Thyroid gland (tissue), 4 donors: ENCODE results near the gene COL9A1. TPM values are rescaled to one million over a fixed set of nuclear protein-coding genes. Genes with fewer than 3 reads are reported as not detected.

Source experiments
- DNase-seq, 2 donors: peaks; one replicate each; pipeline ENCODE4 v3.0.0-alpha.2; 2019
- H3K27ac ChIP-seq, 3 donors: fragments of 200-600 bp; sonication (generic); 1 replicate in 2 of 3; 2 replicates in 1 of 3; pipeline ENCODE4 v1.5.1; 2016 to 2019; ENCODE audit warnings: mild to moderate bottlenecking in 1 of 3, moderate library complexity in 1 of 3
- H3K27me3 ChIP-seq: fragments of 200-600 bp; sonication (generic); one replicate; pipeline ENCODE4 v1.5.1; 2019
- H3K36me3 ChIP-seq, 2 donors: fragments of 200-600 bp; sonication (generic); one replicate each; pipeline ENCODE4 v1.5.1; 2016 to 2019
- H3K4me1 ChIP-seq, 2 donors: fragments of 200-600 bp; sonication (generic); one replicate each; pipeline ENCODE4 v1.5.1; 2017 to 2019
- H3K4me3 ChIP-seq, 3 donors: fragments of 200-600 bp; sonication (generic); replicated peaks in 1 of 3; 1 replicate in 2 of 3; 2 replicates in 1 of 3; pipeline ENCODE4 v1.5.1; 2016; ENCODE audit warnings: mild to moderate bottlenecking in 1 of 3
- H3K9me3 ChIP-seq: fragments of 200-600 bp; sonication (generic); one replicate; pipeline ENCODE4 v1.5.1; 2017
- POLR2A ChIP-seq, 2 donors: fragments of 450-650 bp; IDR thresholded peaks; one replicate each; pipeline ENCODE4 v1.6.1; 2017; ENCODE audit warnings: antibody characterized with exemption in 2 of 2, mild to moderate bottlenecking in 2 of 2, moderate library complexity in 1 of 2
- WGBS, 2 donors: methylation state at CpG; one replicate each; pipeline ENCODE4 v1.1.5; 2017; 5-methylcytosine and 5-hydroxymethylcytosine counted together
- intact Hi-C: fragments of 100-400 bp; cut with DNase I; formaldehyde crosslinking; loops from one replicate; pipeline ENCODE4 v1.15.1; 2023
- total RNA-seq, 4 donors: library from RNA; depleted of rRNA; stranded (reverse); fragments of >200 nt; gene quantifications; one replicate each; pipeline ENCODE4 v1.2.3, GENCODE V29; 2016
- TF ChIP-seq, protein P1 (sequence below), 6 experiments: fragments of 200-600 bp in 3 of 6; fragments of 450-650 bp in 3 of 6; sonication (generic) in 3 of 6; IDR thresholded peaks; one replicate each; pipeline ENCODE4 v1.5.1; 2016 to 2019; ENCODE audit warnings: antibody characterized with exemption in 6 of 6, mild to moderate bottlenecking in 2 of 6, inconsistent platforms in 1 of 6, moderate library complexity in 1 of 6

Gene COL9A1
- total RNA-seq, 4 donors from 2014 or later: 0.33 TPM; not detected in 2

DNA sequence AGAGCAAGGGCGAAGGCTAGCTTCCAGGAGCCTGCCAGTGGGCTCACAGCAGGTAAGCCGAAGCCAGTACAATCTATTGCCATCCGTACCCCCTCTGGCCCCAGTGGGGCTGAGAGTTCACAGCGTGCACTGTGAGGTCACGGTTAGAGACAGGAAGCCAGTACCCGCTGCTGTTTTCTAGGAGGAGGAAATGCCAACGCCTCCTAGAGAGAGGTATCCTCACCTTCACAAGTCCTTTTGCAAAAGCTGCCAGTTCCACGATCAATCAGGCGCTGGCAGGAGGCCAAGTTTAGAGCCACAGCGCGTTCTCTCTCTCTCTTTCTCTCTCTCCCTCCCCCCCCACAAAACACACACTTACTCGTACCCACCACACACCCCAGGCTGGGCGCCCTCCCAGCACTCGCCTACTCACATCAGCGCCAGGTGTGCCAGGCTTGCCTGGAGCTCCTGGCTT lies 22.5 kb downstream of the COL9A1 start:
- Histone ChIP-seq H3K27me3 (peaks cover 8% of the 10 kb centered on the region), H3K4me1 (peaks cover 0 to 7% of the 10 kb centered on the region in 2 donors), H3K36me3 (no peaks in the 10 kb centered on the region), H3K4me3 (no peak overlapping the region), H3K27ac (no peak overlapping the region), H3K9me3 (no peaks in the 10 kb centered on the region)
- TF ChIP-seq, protein P1, sequence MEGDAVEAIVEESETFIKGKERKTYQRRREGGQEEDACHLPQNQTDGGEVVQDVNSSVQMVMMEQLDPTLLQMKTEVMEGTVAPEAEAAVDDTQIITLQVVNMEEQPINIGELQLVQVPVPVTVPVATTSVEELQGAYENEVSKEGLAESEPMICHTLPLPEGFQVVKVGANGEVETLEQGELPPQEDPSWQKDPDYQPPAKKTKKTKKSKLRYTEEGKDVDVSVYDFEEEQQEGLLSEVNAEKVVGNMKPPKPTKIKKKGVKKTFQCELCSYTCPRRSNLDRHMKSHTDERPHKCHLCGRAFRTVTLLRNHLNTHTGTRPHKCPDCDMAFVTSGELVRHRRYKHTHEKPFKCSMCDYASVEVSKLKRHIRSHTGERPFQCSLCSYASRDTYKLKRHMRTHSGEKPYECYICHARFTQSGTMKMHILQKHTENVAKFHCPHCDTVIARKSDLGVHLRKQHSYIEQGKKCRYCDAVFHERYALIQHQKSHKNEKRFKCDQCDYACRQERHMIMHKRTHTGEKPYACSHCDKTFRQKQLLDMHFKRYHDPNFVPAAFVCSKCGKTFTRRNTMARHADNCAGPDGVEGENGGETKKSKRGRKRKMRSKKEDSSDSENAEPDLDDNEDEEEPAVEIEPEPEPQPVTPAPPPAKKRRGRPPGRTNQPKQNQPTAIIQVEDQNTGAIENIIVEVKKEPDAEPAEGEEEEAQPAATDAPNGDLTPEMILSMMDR (IDR thresholded peaks at IDR 0.05): no peak
- no peak for TF ChIP-seq POLR2A (IDR thresholded peaks at IDR 0.05)
- no peak for DNase-seq
- 46 to 59% methylated on average over 15 of the region's 15 CpGs for WGBS, 2 donors
- intact Hi-C loops: no loop called here

DNA sequence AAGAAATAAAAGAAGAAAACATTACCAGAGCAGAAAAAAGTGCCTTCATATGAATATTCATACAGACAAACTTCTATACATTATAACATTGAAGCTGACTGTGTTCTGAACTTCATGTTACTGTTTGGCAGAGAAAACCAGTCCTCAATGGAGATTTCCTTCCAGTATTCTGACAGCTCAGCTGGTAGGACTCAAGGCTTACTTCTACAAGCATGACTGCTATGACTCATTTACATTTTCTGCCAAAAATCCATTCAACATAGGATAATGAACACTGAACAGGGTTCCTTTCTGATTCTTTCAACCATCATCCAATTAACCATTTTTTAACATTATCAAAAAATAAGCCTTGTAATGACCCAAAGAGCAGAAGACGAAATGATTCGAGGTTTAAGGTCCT lies 25.4 kb downstream of the COL9A1 start:
- 80 to 94% methylated on average over 2 of the region's 2 CpGs for WGBS, 2 donors
- H3K36me3 ChIP-seq: no peaks in the 10 kb centered on the region
- TF ChIP-seq POLR2A (IDR thresholded peaks at IDR 0.05): no peak
- TF ChIP-seq, protein P1 (IDR thresholded peaks at IDR 0.05): no peak
- H3K4me1 ChIP-seq: peaks cover 0 to 3% of the 10 kb centered on the region in 2 donors
- no peak for DNase-seq
- intact Hi-C loops: no loop called here
- no peak overlapping the region for H3K4me3 ChIP-seq
- H3K27ac ChIP-seq: no peak overlapping the region
- H3K27me3 ChIP-seq: no peaks in the 10 kb centered on the region
- H3K9me3 ChIP-seq: no peaks in the 10 kb centered on the region

DNA sequence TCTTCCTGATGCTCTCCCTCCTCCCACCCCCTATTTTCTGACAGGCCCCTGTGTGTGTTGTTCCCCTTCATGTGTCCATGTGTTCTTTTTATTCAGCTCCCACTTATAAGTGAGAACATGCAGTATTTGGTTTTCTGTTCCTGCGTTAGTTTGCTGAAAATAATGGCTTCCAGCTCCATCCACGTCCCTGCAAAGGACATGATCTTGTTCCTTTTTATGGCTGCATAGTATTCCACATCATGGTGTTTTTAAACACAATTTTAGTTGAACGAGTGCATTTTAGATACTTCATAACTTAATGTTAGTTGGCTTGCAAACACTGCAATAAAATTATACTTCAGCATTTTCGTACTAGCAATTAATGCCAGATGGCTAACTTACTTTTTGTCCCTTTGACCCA lies 28.5 kb downstream of the COL9A1 start:
- H3K36me3 ChIP-seq: no peaks in the 10 kb centered on the region
- no peaks in the 10 kb centered on the region for H3K27me3 ChIP-seq
- no peaks in the 10 kb centered on the region for H3K9me3 ChIP-seq
- WGBS, 2 donors: 87 to 89% methylated on average over 4 of the region's 4 CpGs
- TF ChIP-seq, protein P1 (IDR thresholded peaks at IDR 0.05): no peak
- TF ChIP-seq POLR2A (IDR thresholded peaks at IDR 0.05): no peak
- H3K27ac ChIP-seq: no peak overlapping the region
- no peak for DNase-seq
- no peaks in the 10 kb centered on the region for H3K4me1 ChIP-seq
- no peak overlapping the region for H3K4me3 ChIP-seq
- intact Hi-C loops: no loop called here

DNA sequence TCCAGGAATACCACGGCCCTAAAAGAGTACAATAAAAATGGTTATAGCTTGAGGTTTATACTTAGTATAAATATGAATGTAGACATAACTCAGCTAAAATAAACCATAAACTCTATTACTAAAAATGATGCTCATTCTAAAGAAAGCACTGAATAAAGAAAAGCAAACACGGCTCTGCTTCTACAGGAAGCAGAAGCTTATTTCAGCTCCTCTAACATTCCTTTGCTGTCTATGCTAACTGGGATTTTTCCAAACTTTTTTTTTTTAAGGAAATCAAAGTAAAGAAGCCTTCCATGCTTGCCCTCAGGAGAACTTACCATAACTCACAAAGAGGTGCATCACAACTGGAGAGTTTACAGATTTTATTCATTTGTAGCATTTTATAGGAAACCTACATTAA lies 30.8 kb downstream of the COL9A1 start:
- no peaks in the 10 kb centered on the region for H3K9me3 ChIP-seq

DNA sequence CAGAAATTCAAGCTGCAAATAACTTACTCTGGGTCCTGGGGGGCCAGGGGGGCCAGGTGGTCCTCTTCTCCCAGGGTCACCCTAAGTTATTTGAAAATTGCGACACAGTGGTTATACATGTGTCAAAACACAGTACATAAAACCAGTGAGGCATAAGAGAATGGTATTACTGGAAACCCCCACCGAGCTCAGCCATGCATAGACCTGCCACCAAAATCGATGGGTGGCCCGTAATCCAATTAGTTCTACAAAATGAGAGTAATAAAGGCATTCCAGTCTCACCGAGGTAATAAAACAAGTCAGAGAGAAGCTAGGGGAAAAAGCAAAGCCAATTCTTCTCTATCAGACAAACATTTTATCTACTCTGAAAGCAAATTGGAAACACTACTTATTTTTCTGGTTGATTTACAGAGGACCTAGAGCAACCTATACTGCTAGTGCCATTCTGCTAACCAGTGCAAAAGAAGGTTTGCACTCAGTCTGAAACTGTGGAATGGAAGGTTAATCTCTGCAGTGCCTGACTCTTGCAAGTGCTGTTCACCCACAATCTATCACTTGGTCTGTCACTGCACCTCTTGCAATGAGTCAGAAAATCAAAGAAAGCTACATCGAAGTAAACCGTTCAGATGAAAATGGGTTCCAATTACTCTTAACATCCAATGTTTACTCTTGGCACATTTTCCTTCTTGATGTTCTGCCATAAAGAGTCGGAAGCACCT lies 32.4 kb downstream of the COL9A1 start:
- H3K36me3 ChIP-seq: no peaks in the 10 kb centered on the region
- DNase-seq: no peak
- 75 to 78% methylated on average over 8 of the region's 8 CpGs for WGBS, 2 donors
- no peak for TF ChIP-seq POLR2A (IDR thresholded peaks at IDR 0.05)
- TF ChIP-seq, protein P1 (IDR thresholded peaks at IDR 0.05): no peak
- H3K27me3 ChIP-seq: no peaks in the 10 kb centered on the region
- no peak overlapping the region for H3K4me3 ChIP-seq
- intact Hi-C loops: no loop called here
- no peaks in the 10 kb centered on the region for H3K4me1 ChIP-seq
- H3K9me3 ChIP-seq: no peaks in the 10 kb centered on the region
- no peak overlapping the region for H3K27ac ChIP-seq

More for the DNA sequence above, 30.8 kb downstream of the COL9A1 start:
- 58 to 67% methylated on average over 2 of the region's 2 CpGs for WGBS, 2 donors
- DNase-seq: no peak
- Histone ChIP-seq H3K27me3 (no peaks in the 10 kb centered on the region), H3K27ac (no peak overlapping the region), H3K4me1 (no peaks in the 10 kb centered on the region), H3K4me3 (no peak overlapping the region), H3K36me3 (no peaks in the 10 kb centered on the region)
- TF ChIP-seq, protein P1 (IDR thresholded peaks at IDR 0.05): no peak
- TF ChIP-seq POLR2A (IDR thresholded peaks at IDR 0.05): no peak
- intact Hi-C loops: no loop called here
